ENCODE measurements around the gene NDUFV2. TPM values are rescaled to one million over a fixed set of nuclear protein-coding genes. Genes with fewer than 3 reads are reported as not detected.

The NDUFV2 gene
- polyA plus RNA-seq, 3 donors, result 55.4 to 184 (median 162) TPM

GRCh38 chr18:9135081-9135911 lies 32.8 kb downstream of the NDUFV2 start:
- H3K4me1 ChIP-seq (ENCODE audit: control insufficient read depth in 1 of 2, insufficient read depth in 2 of 2, low read length in 2 of 2), result peaks cover 31 to 37% of the 10 kb centered on the region in 2 donors
- H3K9me3 ChIP-seq (replicated peaks in 1 of 2; ENCODE audit: control insufficient read depth in 1 of 2, insufficient read depth in 1 of 2, low read length in 2 of 2), result no peaks in the 10 kb centered on the region
- peak overlapping the region; percentile 97 for H3K9ac ChIP-seq (ENCODE audit: insufficient read depth, low read length, poor library complexity, severe bottlenecking)
- peaks cover 37% of the 10 kb centered on the region for H4K20me1 ChIP-seq (ENCODE audit: insufficient read depth, low read length)
- peak overlapping the region; percentile 96 to 100 for H3K27ac ChIP-seq (ENCODE audit: low read depth in 1 of 2, low read length in 2 of 2)
- peak overlapping the region; percentile 91 to 95 for H3K4me3 Mint-ChIP-seq
- peaks cover 31 to 32% of the 10 kb centered on the region in 2 donors for H3K36me3 Mint-ChIP-seq
- intact Hi-C loops (cut with micrococcal nuclease), result loop anchor here in 1 of 2 donors (5.0 kb wide), 2 partner anchors 33 to 63 kb away; partner anchors contain the start of gene NDUFV2
- no peaks in the 10 kb centered on the region for H3K27me3 ChIP-seq (ENCODE audit: control insufficient read depth in 2 of 2, insufficient read depth in 2 of 2, low read length in 2 of 2)
- H3K27me3 Mint-ChIP-seq (ENCODE audit: low read depth in 3 of 3), result no peaks in the 10 kb centered on the region
- no peak for DNase-seq
- 22% methylated on average over 3 of the region's 12 CpGs for WGBS (ENCODE audit: insufficient coverage)
- peak overlapping the region; percentile 47 to 79 (median 73) for H3K4me3 ChIP-seq (replicated peaks in 1 of 3; ENCODE audit: low read depth in 2 of 3, low read length in 3 of 3)
- no peaks in the 10 kb centered on the region for H3K9me3 Mint-ChIP-seq
- peaks cover 37 to 45% of the 10 kb centered on the region in 2 donors for H3K36me3 ChIP-seq (replicated peaks in 1 of 2; ENCODE audit: control insufficient read depth in 1 of 2, insufficient read depth in 2 of 2, low read length in 2 of 2)
- H2AFZ ChIP-seq (ENCODE audit: insufficient read depth, low read depth, low read length, poor library complexity, severe bottlenecking), result peak overlapping the region; percentile 86
- H3K4me2 ChIP-seq (replicated peaks; ENCODE audit: extremely low read depth, low read length, poor library complexity, severe bottlenecking), result peak overlapping the region; percentile 85
- H3K4me1 Mint-ChIP-seq, result peaks cover 35% of the 10 kb centered on the region
- H3K27ac Mint-ChIP-seq, result peak overlapping the region; percentile 98 to 100 (median 99)
- TF ChIP-seq CTCF (IDR thresholded peaks at IDR 0.05), result no peak
- peaks cover 62% of the 10 kb centered on the region for H3K79me2 ChIP-seq (ENCODE audit: insufficient read depth, low read length)

- intact Hi-C loops (cut with micrococcal nuclease), result loop anchor here (2.0 to 5.0 kb wide), 4 partner anchors 15 to 64 kb away; partner anchors contain the start of gene NDUFV2 (in 2 of the 2)
- WGBS (ENCODE audit: insufficient coverage), result under 1% methylated on average over 23 of the region's 33 CpGs
- Mint-ChIP-seq H3K27me3 (ENCODE audit: low read depth in 3 of 3) (no peaks in the 10 kb centered on the region), H3K4me1 (peaks cover 41% of the 10 kb centered on the region), H3K4me3 (peak overlapping the region; percentile 91 to 95), H3K36me3 (peaks cover 27 to 28% of the 10 kb centered on the region in 2 donors), H3K27ac (peak overlapping the region; percentile 98 to 100 (median 99)), H3K9me3 (no peaks in the 10 kb centered on the region)
- Histone ChIP-seq H3K36me3 (replicated peaks in 1 of 2; ENCODE audit: control insufficient read depth in 1 of 2, insufficient read depth in 2 of 2, low read length in 2 of 2) (peaks cover 31 to 39% of the 10 kb centered on the region in 2 donors), H3K9me3 (replicated peaks in 1 of 2; ENCODE audit: control insufficient read depth in 1 of 2, insufficient read depth in 1 of 2, low read length in 2 of 2) (no peaks in the 10 kb centered on the region), H3K4me3 (replicated peaks in 1 of 3; ENCODE audit: low read depth in 2 of 3, low read length in 3 of 3) (peak overlapping the region; percentile 47 to 79 (median 73)), H3K27me3 (ENCODE audit: control insufficient read depth in 2 of 2, insufficient read depth in 2 of 2, low read length in 2 of 2) (no peaks in the 10 kb centered on the region), H2AFZ (ENCODE audit: insufficient read depth, low read depth, low read length, poor library complexity, severe bottlenecking) (peak overlapping the region; percentile 86), H3K27ac (ENCODE audit: low read depth in 1 of 2, low read length in 2 of 2) (peak overlapping the region; percentile 96 to 100), H3K79me2 (ENCODE audit: insufficient read depth, low read length) (peaks cover 62% of the 10 kb centered on the region), H3K9ac (ENCODE audit: insufficient read depth, low read length, poor library complexity, severe bottlenecking) (peak overlapping the region; percentile 97), H3K4me1 (ENCODE audit: control insufficient read depth in 1 of 2, insufficient read depth in 2 of 2, low read length in 2 of 2) (peaks cover 31 to 43% of the 10 kb centered on the region in 2 donors), H3K4me2 (replicated peaks; ENCODE audit: extremely low read depth, low read length, poor library complexity, severe bottlenecking) (peak overlapping the region; percentile 85), H4K20me1 (ENCODE audit: insufficient read depth, low read length) (peaks cover 37% of the 10 kb centered on the region)
- no peak for TF ChIP-seq CTCF (IDR thresholded peaks at IDR 0.05)
- DNase-seq, result no peak
Measured at GRCh38 chr18:9135912-9136314, 33.4 kb downstream of the NDUFV2 start.
